Cardiac fibroblast (primary cell): ENCODE measurements around the gene ZNF710.

Experiments used
- DNase-seq, 2 donors: peaks; one replicate each; pipeline versions ENCODE4 v3.0.0 to v3.0.0-alpha.2; 2010; ENCODE audit warnings: low read depth in 2 of 2
- H3K4me3 ChIP-seq, 2 donors: replicated peaks in 1 of 2; 1 replicate in 1 of 2; 2 replicates in 1 of 2; pipeline ENCODE4 v1.5.1; 2011; ENCODE audit warnings: low read depth in 2 of 2, low read length in 2 of 2, mild to moderate bottlenecking in 2 of 2, moderate library complexity in 1 of 2
- CTCF ChIP-seq: IDR thresholded peaks from one replicate; pipeline ENCODE4 v1.5.1; 2011; ENCODE audit warnings: low read depth, mild to moderate bottlenecking, low read length, inconsistent platforms

The ZNF710 gene

GRCh38 chr15:90099868-90100831 is 99.0 kb downstream of the ZNF710 start:
- peak; percentile 40 to 69 for DNase-seq
- no peak overlapping the region for H3K4me3 ChIP-seq
- no peak for TF ChIP-seq CTCF

GRCh38 chr15:90101130-90101968 is 100.2 kb downstream of the ZNF710 start:
- peak; percentile 25 to 35 for DNase-seq
- peak overlapping the region; percentile 58 to 70 for H3K4me3 ChIP-seq
- no peak for TF ChIP-seq CTCF

DNA sequence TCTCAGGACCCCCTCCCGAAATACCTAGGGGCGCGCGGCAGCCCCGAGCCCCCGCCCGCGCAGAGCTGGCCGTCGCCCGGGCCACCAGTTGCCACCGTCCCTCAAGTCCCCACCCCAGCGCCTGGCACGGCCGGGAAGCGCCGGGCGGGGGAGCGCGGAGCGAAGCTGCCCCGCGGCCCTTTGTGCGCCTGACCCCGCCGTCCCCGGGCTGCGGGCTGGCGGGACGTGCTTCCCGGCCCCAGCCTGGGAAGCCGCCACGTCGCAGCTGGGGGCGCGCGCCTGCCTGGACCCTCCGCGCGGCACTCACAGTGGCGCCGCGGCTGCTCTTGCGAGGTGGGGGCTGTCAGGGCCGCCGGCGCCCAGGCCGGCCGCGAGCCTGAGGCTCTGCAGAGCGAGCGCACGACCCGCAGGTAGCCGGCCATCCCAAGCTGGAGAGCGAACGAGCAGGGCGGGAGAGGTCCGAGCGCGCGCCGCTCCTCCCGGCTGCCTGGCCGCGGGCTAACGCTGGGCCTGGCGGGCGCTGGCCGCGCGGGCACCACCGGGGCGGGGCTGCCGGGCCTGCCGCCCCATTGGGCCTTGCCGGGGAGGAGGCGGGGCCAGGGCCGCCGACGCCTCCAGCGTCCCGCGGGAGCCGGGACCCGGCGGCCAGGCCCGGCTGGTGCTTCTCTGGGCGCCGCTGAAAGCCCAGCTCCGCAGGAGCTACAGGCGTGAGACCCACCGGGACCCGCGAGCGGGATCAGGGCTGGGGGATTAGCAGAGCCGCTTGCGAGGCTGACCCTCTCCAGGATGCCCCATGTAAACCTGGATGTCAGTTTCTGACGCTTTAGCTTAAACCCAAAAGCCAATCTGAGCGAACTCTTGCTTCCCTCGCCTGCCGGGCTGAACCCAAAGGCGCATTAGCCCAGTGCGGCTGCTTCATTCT is 101.1 kb downstream of the ZNF710 start, which contains the start of gene IDH2:
Gene IDH2, minus strand, starts transcription at position 500 of the 922 bp plus-strand sequence. Its CDS starts 78 bp downstream, at position 422.
- H3K4me3 ChIP-seq: peak within 1 kb of the TSS; percentile 58 to 70
- DNase-seq: peak; percentile 68 to 83
- no peak for TF ChIP-seq CTCF

DNA sequence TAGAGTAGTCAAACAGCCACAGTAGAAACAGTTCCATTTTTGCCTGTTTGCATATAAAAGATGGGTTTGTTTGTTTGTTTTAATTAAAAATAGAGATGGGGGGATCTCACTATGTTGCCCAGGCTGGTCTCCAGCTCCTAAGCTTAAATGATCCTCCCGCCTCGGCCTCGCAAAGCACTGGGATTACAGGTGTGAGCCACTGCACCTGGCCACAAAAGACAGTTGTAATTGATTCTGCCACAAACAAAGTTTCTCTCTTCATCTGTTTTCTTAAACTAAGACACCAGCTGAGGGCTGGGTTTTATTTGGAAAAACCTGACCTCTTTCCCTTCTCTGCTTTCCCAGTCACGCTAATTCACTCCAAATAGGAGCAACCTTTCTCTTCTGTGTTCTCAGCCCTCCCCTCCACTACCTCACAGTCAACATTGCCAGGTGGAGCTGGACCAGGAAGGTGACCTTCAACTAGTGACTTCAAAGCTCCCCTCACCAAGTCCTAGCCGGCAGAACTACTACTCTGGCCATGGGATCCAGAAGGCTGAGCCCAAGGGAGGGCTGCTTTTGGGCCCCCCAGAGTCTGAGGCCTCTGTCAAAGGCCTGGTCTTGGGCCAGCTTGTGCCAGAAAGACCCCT is 102.7 kb downstream of the ZNF710 start:
- no peak for DNase-seq

GRCh38 chr15:90104551-90104950 is 103.4 kb downstream of the ZNF710 start:
- no peak overlapping the region for H3K4me3 ChIP-seq
- no peak for TF ChIP-seq CTCF
- no peak for DNase-seq

More for the DNA sequence above, 102.7 kb downstream of the ZNF710 start:
- TF ChIP-seq CTCF: no peak
- no peak overlapping the region for H3K4me3 ChIP-seq
